Small intestine (tissue), 7 donors: ENCODE data around the gene ADAMTS6. TPM values are rescaled to one million over a fixed set of nuclear protein-coding genes. Genes with fewer than 3 reads are reported as not detected.
A peak's percentile ranks its signal among the peaks of the same experiment; 100 is the strongest.

Experiments
- DNase-seq, 2 donors: peaks; one replicate each; pipeline versions ENCODE4 v3.0.0 to v3.0.0-alpha.2; 2013
- FAIRE-seq: peaks from 2 replicates; lab custom pipeline; 2012; peaks lifted over from hg19 to GRCh38; lab: Jason Lieb, UNC
- H3K27ac ChIP-seq, 3 donors: one replicate each; pipeline ENCODE4 v1.5.1; 2013; ENCODE audit warnings: low read length in 2 of 3, mild to moderate bottlenecking in 2 of 3, control low read depth in 1 of 3, inconsistent platforms in 1 of 3, low read depth in 1 of 3, moderate library complexity in 1 of 3
- H3K27me3 ChIP-seq, 3 donors: one replicate each; pipeline ENCODE4 v1.6.1; 2013; ENCODE audit warnings: low read length in 3 of 3, inconsistent platforms in 1 of 3; ENCODE audit not compliant: control insufficient read depth in 3 of 3, insufficient read depth in 3 of 3
- H3K36me3 ChIP-seq, 3 donors: one replicate each; pipeline ENCODE4 v1.6.1; 2013; ENCODE audit warnings: low read length in 3 of 3, inconsistent platforms in 1 of 3, low read depth in 1 of 3, mild to moderate bottlenecking in 1 of 3, moderate library complexity in 1 of 3; ENCODE audit not compliant: control insufficient read depth in 3 of 3, insufficient read depth in 2 of 3
- H3K4me1 ChIP-seq, 3 donors: one replicate each; pipeline ENCODE4 v1.6.1; 2013; ENCODE audit warnings: low read length in 2 of 3, inconsistent platforms in 1 of 3, low read depth in 1 of 3, mild to moderate bottlenecking in 1 of 3, moderate library complexity in 1 of 3; ENCODE audit not compliant: control insufficient read depth in 3 of 3, insufficient read depth in 2 of 3
- H3K4me3 ChIP-seq, 3 donors: one replicate each; pipeline ENCODE4 v1.5.1; 2013; ENCODE audit warnings: low read length in 3 of 3, control low read depth in 1 of 3, inconsistent platforms in 1 of 3, low read depth in 1 of 3, mild to moderate bottlenecking in 1 of 3, moderate library complexity in 1 of 3
- H3K9me3 ChIP-seq, 2 donors: one replicate each; pipeline ENCODE4 v1.6.1; 2013; ENCODE audit warnings: low read depth in 1 of 2, low read length in 1 of 2; ENCODE audit not compliant: control insufficient read depth in 2 of 2, insufficient read depth in 1 of 2
- WGBS, 3 donors: extraction: QIAGEN DNeasy Blood & Tissue Kit; methylation state at CpG; one replicate each; pipeline ENCODE4 v1.1.7; 2013; 5-methylcytosine and 5-hydroxymethylcytosine counted together
- polyA plus RNA-seq, 4 donors: library from polyadenylated mRNA; stranded (reverse) in 3 of 4; unstranded in 1 of 4; fragments of 200-250 nt in 3 of 4; fragments of 120-200 nt in 1 of 4; gene quantifications; one replicate each; pipeline versions ENCODE4 v1.2.1 to v1.2.3, GENCODE V29; 2013
- donor health status: healthy with polysubstance abuse.
- donor health status: control.
- donor health status: control.
- donor health status: Bipolar disorder and iron deficiency.
- donor health status: healthy.

Gene ADAMTS6
- polyA plus RNA-seq, 4 donors, result 0.28 to 1.5 TPM; not detected in 2

DNA sequence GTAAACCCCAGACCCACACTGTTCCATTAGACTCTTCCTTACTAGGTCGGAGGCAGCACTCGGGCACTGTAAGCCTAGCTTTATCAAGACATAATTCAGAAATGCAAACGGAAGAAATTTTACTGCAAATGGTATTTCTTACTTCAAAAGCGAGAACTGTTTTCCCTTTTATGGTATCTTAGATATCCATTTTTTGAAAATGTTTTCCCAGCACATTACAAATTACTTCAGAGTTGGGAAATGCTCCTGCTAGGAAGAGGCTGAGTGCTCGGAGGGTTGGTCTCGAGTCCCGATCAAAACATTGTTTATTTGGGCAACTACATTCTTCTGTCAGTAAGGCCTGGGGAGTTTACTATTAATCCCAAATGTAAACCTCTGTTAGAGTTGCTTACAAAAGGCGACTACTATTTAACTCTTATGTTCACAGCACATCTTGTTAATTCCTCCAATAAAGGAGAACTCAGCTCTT, 380.1 kb downstream of the ADAMTS6 start:
- H3K36me3 ChIP-seq, result no peaks in the 10 kb centered on the region
- no peak for FAIRE-seq
- H3K4me3 ChIP-seq, result no peak overlapping the region
- peak in 1 of 2 donors; percentile 9 for DNase-seq
- H3K9me3 ChIP-seq, result no peaks in the 10 kb centered on the region
- H3K27ac ChIP-seq, result peak overlapping the region in 2 of 3 donors; percentile 52 to 82
- peaks cover 0 to 7% (median 2%) of the 10 kb centered on the region in 3 donors for H3K4me1 ChIP-seq
- no peaks in the 10 kb centered on the region for H3K27me3 ChIP-seq
- WGBS, 3 donors, result 77 to 89% (median 84%) methylated on average over 8 of the region's 8 CpGs

- peaks cover 0 to 7% (median 2%) of the 10 kb centered on the region in 3 donors for H3K4me1 ChIP-seq
- H3K4me3 ChIP-seq, result no peak overlapping the region
- peak; percentile 61 to 73 for DNase-seq
- peak overlapping the region in 1 of 3 donors; percentile 52 for H3K27ac ChIP-seq
- 38 to 50% (median 47%) methylated on average over 9 of the region's 9 CpGs for WGBS, 3 donors
- H3K36me3 ChIP-seq, result no peaks in the 10 kb centered on the region
- FAIRE-seq, result no peak
- no peaks in the 10 kb centered on the region for H3K9me3 ChIP-seq
- no peaks in the 10 kb centered on the region for H3K27me3 ChIP-seq
Observed at GRCh38 chr5:65100911-65101631, 380.6 kb downstream of the ADAMTS6 start.

Other genes with a start within 250 kb of the ADAMTS6 start
- gene CENPK, start 81.2 kb upstream of the ADAMTS6 start, polyA plus RNA-seq, result 10 to 100 TPM in 2 of 4 donors, 1 to 10 TPM in 2; 2.7 to 20.0 (median 8.2) TPM
- gene PPWD1, start 81.4 kb upstream of the ADAMTS6 start, polyA plus RNA-seq, result 10 to 100 TPM; 16.2 to 69.3 (median 18.3) TPM
- 10 to 100 TPM in 1 of 4 donors, 1 to 10 TPM in 3; 2.7 to 11.5 (median 3.3) TPM for gene TRIM23, start 142.4 kb upstream of the ADAMTS6 start, polyA plus RNA-seq
- 1 to 10 TPM; 2.7 to 6.3 (median 4.4) TPM for gene SHLD3, start 143.1 kb upstream of the ADAMTS6 start, polyA plus RNA-seq
- gene TRAPPC13, start 143.1 kb upstream of the ADAMTS6 start, polyA plus RNA-seq, result 10 to 100 TPM; 14.4 to 20.1 (median 18.3) TPM
- gene SGTB, start 240.2 kb upstream of the ADAMTS6 start, polyA plus RNA-seq, result 1 to 10 TPM in 2 of 4 donors, under 1 TPM in 1, not detected in 1; 0.81 to 2.2 (median 2.1) TPM
- 10 to 100 TPM in 2 of 4 donors, 1 to 10 TPM in 2; 2.2 to 11.7 (median 7.6) TPM for gene NLN, start 240.3 kb upstream of the ADAMTS6 start, polyA plus RNA-seq